GM18858 (cell line): Measurements from ENCODE around the gene RNF167.

ENCODE experiments used
- ATAC-seq: cut with Tn5 transposase; IDR thresholded peaks from one replicate; pipeline ENCODE4 v1.9.1; 2021; ENCODE audit not compliant: unreplicated experiment

RNF167 gene

DNA sequence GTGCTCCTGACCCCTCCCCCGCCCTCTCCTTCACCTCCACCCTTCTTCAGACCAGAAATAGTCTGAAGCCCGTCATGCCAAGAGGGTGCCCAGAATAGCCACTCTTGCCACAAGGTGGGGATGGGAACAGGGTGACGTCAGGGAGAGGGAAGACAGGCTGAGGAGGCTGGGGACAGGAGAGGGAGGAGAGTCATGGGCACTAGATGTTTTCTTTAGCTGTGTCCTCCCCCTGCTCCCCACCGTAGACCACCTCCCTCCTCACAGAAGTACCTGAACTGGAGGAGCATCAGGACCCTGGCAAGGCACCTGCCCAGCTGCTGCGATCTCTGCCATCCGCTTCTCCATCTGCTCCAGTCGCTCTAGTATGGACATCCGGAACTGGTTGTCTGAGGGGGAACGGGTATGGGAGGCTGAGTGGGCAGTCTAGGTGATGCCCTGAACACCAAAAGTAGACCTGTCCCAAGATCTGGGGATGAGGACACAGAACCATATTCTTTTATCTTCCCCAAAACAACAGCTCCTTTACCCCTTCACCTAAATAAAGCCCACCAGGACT lies 34.1 kb downstream of the RNF167 start:
- ATAC-seq, result no peak

DNA sequence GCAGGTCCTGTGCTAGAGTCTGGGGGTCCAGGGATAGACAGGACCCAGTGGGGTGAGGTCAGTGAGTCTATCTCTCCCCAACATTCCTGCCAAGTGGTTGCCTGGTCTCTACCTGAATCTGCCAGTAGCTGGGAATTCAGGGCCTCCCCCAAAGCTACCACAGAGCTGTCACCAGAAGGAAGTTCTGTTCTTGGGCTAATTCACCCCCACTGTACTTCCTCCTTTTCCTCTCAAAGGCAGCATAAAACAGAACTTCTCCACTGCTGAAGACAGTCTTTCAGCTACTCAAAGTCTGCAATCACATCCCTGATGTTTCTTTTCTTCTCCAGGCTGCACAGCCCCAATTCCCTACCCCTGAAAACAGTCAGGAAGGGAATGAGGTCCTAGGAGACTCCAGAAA lies 38.7 kb downstream of the RNF167 start:
- no peak for ATAC-seq

- ATAC-seq, result no peak
Measured at GRCh38 chr17:4980644-4981216, 40.7 kb downstream of the RNF167 start.

DNA sequence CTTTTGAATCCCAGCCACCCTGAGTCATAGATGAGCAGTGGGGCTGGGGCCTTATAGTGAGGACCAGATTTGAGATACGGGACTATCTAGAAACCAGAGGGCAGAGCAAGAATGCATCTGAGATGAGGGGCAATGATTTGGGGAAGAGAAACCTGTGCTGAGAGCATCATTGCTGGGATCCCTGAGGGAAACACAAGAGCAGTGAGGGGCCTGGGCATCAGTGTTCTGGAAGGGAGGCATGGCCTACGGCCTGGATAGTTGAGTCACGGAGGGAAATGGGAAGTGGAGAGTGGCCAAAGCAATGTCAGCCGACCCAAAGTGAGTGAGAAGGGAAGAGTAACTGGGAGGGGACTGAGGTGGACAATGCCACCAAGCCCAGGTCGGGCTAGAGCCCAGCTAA lies 42.2 kb downstream of the RNF167 start:
- no peak for ATAC-seq

DNA sequence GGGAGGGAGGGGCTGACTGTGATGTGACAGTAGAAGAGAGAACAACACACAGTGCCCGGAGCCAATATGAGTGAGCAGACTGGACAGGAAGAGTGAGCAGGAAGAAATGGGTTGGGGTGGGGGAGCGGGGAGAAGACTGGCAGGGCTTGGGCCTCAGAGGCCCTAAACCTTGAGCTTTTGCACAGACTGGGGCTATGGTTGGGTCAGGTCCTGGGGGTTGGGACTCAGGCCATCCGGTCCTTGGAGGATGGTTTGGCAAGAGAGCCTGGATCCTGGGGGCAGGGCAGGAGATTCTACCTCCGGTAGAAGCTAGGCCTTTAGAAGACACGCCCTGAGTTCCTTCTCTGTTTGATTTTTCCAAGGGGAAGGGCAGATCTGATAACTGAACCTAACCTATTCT lies 46.3 kb downstream of the RNF167 start:
- ATAC-seq, result no peak

- ATAC-seq, result no peak
Measured at GRCh38 chr17:4986951-4987766, 47.1 kb downstream of the RNF167 start, which contains the start of gene CAMTA2. CAMTA2 (minus strand) TSS chr17:4987675; CDS start chr17:4986222, 1,453 bp downstream.

DNA sequence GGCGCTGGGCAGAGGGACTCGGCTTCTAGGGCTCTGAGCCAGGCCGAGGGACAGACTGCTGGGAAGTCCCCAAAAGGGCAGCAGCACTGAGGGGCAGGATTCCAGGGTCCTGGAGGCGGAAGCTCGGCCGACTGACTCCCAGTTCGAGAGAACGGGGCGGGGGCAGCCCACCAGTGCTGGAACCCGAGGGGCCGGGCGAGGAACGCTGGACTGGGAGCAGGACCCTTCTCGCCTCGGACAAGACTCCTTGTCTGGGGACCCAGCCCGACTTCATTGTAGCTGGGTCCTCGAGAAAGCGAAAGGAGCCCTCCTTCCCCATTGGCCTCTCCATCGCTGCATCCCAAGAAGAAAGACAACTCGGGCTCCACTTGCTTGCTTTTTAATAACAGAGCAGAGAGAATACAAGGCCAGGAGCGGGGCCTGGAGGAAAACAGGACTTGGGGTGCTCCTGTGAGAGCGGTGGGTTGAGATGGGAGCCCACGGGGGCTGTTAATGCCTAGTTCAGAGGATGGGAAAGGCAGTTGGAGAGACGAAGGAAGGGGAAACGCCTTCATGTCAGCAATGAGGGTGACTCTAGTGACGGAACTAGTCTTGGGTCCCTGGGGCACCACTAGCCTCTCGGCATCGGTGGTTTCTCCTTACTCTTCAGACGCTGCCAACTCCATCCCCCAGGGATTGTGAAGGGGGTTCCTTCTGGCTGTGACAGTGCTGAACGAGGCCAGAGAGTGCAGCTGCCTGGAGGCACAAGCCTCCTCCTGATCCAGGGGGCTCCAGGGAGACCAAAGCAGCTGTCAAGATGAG lies 47.9 kb downstream of the RNF167 start:
- ATAC-seq, result no peak

DNA sequence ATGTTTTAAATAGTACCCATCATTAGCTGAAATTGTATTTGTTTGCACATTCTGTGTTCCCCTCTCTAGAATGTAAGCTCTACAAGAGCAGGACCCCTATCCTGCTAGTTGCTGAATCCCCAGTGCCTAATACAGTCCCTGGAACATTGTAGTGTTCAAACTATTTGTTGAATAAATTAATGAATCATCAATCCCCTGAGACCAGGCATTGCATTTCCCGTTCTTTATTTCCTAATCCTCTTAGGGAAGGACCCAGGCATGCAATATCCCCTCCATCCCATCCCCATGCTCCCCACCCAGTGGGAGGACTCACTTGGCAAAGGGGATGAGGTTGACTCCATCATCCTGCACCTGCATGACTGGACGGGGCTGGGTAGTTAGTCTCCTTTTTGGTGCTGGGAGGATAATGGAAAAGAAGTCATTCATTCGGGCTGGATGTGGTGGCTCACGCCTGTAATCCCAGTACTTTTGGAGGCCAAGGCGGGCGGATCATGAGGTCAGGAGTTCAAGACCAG lies 54.1 kb downstream of the RNF167 start:
- no peak for ATAC-seq
